OCI-LY7 (cell line): ENCODE data around the gene RNF13.
"Not testable (repeated sequence)": the region's sequence is repeated elsewhere in the genome, so short reads cannot be mapped to it uniquely, and the experiment has no call there.

Source experiments
- EZH2phosphoT487 ChIP-seq: fragments of 200-600 bp; sonication (generic); IDR thresholded peaks from 2 replicates; pipeline ENCODE4 v1.6.1; 2018; ENCODE audit warnings: low read depth, borderline replicate concordance, mild to moderate bottlenecking, mixed run types, antibody characterized with exemption, low read length, moderate library complexity, mixed read lengths
- TF ChIP-seq, protein P1 (sequence below): fragments of 200-600 bp; sonication (generic); conservative IDR thresholded peaks from 2 replicates; pipeline ENCODE4 v1.5.1; 2014; ENCODE audit warnings: mild to moderate bottlenecking, antibody characterized with exemption, low read length, moderate library complexity, mixed read lengths

GRCh38 chr3:149829631-149830030 lies 16.6 kb downstream of the RNF13 start:
- TF ChIP-seq, protein P1, sequence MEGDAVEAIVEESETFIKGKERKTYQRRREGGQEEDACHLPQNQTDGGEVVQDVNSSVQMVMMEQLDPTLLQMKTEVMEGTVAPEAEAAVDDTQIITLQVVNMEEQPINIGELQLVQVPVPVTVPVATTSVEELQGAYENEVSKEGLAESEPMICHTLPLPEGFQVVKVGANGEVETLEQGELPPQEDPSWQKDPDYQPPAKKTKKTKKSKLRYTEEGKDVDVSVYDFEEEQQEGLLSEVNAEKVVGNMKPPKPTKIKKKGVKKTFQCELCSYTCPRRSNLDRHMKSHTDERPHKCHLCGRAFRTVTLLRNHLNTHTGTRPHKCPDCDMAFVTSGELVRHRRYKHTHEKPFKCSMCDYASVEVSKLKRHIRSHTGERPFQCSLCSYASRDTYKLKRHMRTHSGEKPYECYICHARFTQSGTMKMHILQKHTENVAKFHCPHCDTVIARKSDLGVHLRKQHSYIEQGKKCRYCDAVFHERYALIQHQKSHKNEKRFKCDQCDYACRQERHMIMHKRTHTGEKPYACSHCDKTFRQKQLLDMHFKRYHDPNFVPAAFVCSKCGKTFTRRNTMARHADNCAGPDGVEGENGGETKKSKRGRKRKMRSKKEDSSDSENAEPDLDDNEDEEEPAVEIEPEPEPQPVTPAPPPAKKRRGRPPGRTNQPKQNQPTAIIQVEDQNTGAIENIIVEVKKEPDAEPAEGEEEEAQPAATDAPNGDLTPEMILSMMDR: not testable (repeated sequence)
- not testable (repeated sequence) for TF ChIP-seq EZH2phosphoT487
